OCI-LY7 (cell line): Measurements from ENCODE around the gene COBL.

ENCODE experiments used
- CTCF ChIP-seq: fragments of 200-600 bp; sonication (generic); conservative IDR thresholded peaks from 2 replicates; pipeline ENCODE4 v1.5.1; 2014; ENCODE audit warnings: mild to moderate bottlenecking, antibody characterized with exemption, low read length, moderate library complexity, mixed read lengths
- EZH2phosphoT487 ChIP-seq: fragments of 200-600 bp; sonication (generic); IDR thresholded peaks from 2 replicates; pipeline ENCODE4 v1.6.1; 2018; ENCODE audit warnings: low read depth, borderline replicate concordance, mild to moderate bottlenecking, mixed run types, antibody characterized with exemption, low read length, moderate library complexity, mixed read lengths

GRCh38 chr7:51082096-51082840 lies 234.3 kb downstream of the COBL start:
- TF ChIP-seq CTCF (no peak), EZH2phosphoT487 (no peak)
